ENCODE results near the gene ZNF140. TPM values are rescaled to one million over a fixed set of nuclear protein-coding genes. Genes with fewer than 3 reads are reported as not detected.

The ZNF140 gene
- total RNA-seq, 6 experiments from 2014 or later: 5.9 to 9.3 (median 6.9) TPM

- Histone ChIP-seq H3K9me3 (peaks cover 0 to 76% (median 38%) of the 10 kb centered on the region in 4 donors), H3K36me3 (peaks cover 0 to 51% (median 13%) of the 10 kb centered on the region in 4 donors), H3K4me1 (no peaks in the 10 kb centered on the region), H3K4me3 (no peak overlapping the region), H3K27me3 (no peaks in the 10 kb centered on the region), H3K27ac (no peak overlapping the region)
- WGBS (ENCODE audit: insufficient coverage, low coverage, low lambda C conversion rate, missing lambda C conversion rate): 100% methylated on average over 2 of the region's 2 CpGs
- intact Hi-C loops (cut with DNase I): no loop called here
- DNase-seq: no peak
- TF ChIP-seq POLR2A (IDR thresholded peaks at IDR 0.05) (no peak), CTCF (IDR thresholded peaks at IDR 0.05) (no peak)
- no peak for ATAC-seq
These were observed 75.5 kb downstream of the ZNF140 start for GRCh38 chr12:133156125-133156690.

Other genes starting within 250 kb of the ZNF140 start
- gene CHFR, start 193.3 kb upstream of the ZNF140 start, total RNA-seq: 10 to 100 TPM; 11.0 to 20.4 (median 13.5) TPM
- gene ZNF605, start 124.6 kb upstream of the ZNF140 start, total RNA-seq: 1 to 10 TPM; 2.2 to 7.9 (median 5.7) TPM
- gene ZNF26, start 94.6 kb upstream of the ZNF140 start, total RNA-seq: 10 to 100 TPM in 1 of 6 experiments, 1 to 10 TPM in 5; 3.2 to 14.9 (median 3.9) TPM
- 10 to 100 TPM in 2 of 6 experiments, 1 to 10 TPM in 4; 5.1 to 10.2 (median 8.5) TPM for gene ZNF84, start 43.4 kb upstream of the ZNF140 start, total RNA-seq
- gene ZNF891, start 49.4 kb downstream of the ZNF140 start, total RNA-seq: under 1 TPM; 0.50 to 0.92 (median 0.79) TPM
- 1 to 10 TPM; 3.1 to 5.3 (median 3.8) TPM for gene ZNF10, start 49.7 kb downstream of the ZNF140 start, total RNA-seq
- 10 to 100 TPM in 4 of 6 experiments, 1 to 10 TPM in 2; 8.2 to 14.2 (median 10.7) TPM for gene ZNF268, start 100.6 kb downstream of the ZNF140 start, total RNA-seq
- not detected for gene ANHX, start 155.0 kb downstream of the ZNF140 start, total RNA-seq